ENCODE data around the gene PRDM16. TPM values are rescaled to one million over a fixed set of nuclear protein-coding genes. Genes with fewer than 3 reads are reported as not detected.

Gene PRDM16
- polyA plus RNA-seq, 1 experiment = 0.06 TPM

DNA sequence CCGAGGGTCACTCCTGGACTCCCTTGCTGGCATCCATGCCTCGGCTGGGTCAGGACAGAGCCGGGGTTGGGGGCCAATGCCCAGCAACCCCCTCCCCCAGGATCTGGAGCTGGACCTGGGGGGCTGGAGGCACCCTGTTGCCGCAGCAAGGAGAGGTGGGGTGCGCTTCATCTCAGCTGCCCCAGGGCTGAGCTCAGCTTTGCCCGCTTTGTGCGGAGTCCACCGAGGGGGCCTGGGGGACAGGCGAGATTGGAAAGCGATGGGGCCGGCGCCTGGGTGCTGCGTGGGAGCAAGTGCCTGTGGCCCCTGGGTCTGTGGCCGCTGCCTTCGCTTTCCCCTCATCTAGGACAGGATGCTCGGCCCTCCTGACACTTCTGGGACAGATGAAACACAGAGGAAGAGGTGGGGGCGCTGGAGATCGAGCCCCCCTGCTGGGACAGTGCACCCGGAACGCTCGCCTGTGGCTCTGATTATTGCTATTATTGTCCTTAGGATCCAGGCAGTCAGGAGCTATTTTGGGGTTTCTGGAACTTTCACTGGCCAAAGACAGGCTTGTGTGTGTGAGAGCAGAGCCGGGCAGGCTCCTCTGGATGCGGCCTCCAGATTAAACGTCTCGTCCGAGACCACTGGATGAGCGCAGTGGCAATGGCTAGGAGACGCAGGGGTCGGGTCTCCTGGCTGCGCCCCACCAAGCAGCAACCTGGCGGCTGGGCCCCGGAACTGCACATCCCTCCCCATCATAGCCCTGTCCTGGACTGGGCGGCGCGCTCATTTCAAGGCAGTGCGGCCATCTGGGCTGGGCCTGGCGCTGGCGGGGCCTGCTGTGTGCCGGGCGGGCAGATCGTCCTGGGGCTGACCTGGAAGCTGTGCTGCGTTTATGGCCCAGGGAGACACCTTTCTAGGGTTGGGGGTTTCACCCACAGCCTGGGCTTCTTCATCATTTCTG, 13.8 kb downstream of the PRDM16 start:
- ChIA-PET POLR2A (no interaction called here), CTCF (no interaction called here)
- no peak for DNase-seq (ENCODE audit: low read depth, low spot score)
- Histone ChIP-seq H3K27ac (ENCODE audit: low read depth, low read length) (no peak overlapping the region), H3K27me3 (ENCODE audit: control insufficient read depth, insufficient read depth, low read length) (peaks cover 3% of the 10 kb centered on the region), H3K9me3 (ENCODE audit: control insufficient read depth, insufficient read depth, low read length) (no peaks in the 10 kb centered on the region; the same call in 1 of the 2 replicates), H3K4me3 (ENCODE audit: low read depth, low read length) (no peak overlapping the region)
- no peak for TF ChIP-seq CTCF (IDR thresholded peaks at IDR 0.05; ENCODE audit: low read depth, low read length)

DNA sequence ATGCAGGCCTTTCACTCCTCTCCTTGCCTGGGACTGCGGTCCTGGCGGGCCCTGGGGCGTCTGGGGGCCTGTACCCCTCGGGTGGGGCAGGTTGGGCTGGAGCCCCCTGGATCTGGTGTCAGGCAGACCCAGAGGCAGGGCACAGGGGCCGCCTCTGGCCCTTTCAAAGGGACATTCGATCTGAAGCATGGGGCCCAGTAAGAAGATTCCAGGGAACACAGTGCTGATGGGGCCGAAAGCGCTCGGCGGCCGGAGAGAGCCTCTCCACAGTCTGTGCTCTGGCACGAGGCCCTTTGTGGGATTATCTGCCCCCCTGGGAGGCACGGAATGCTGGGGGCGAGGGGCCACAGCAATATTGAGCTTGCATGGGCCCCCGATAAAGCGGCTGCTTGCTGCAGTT, 15.2 kb downstream of the PRDM16 start:
- Histone ChIP-seq H3K4me3 (ENCODE audit: low read depth, low read length) (no peak overlapping the region), H3K27me3 (ENCODE audit: control insufficient read depth, insufficient read depth, low read length) (peaks cover 3% of the 10 kb centered on the region), H3K9me3 (ENCODE audit: control insufficient read depth, insufficient read depth, low read length) (no peaks in the 10 kb centered on the region; the same call in 1 of the 2 replicates), H3K27ac (ENCODE audit: low read depth, low read length) (no peak overlapping the region)
- ChIA-PET POLR2A (no interaction called here), CTCF (no interaction called here)
- TF ChIP-seq CTCF (IDR thresholded peaks at IDR 0.05; ENCODE audit: low read depth, low read length) = no peak
- DNase-seq (ENCODE audit: low read depth, low spot score) = no peak

GRCh38 chr1:3084726-3085125, 15.7 kb downstream of the PRDM16 start:
- H3K4me3 ChIP-seq (ENCODE audit: low read depth, low read length) = no peak overlapping the region
- H3K9me3 ChIP-seq (ENCODE audit: control insufficient read depth, insufficient read depth, low read length) = no peaks in the 10 kb centered on the region; the same call in 1 of the 2 replicates
- peaks cover 3% of the 10 kb centered on the region for H3K27me3 ChIP-seq (ENCODE audit: control insufficient read depth, insufficient read depth, low read length)
- POLR2A ChIA-PET = no interaction called here
- TF ChIP-seq CTCF (IDR thresholded peaks at IDR 0.05; ENCODE audit: low read depth, low read length) = no peak
- no peak for DNase-seq (ENCODE audit: low read depth, low spot score)
- no peak overlapping the region for H3K27ac ChIP-seq (ENCODE audit: low read depth, low read length)
- CTCF ChIA-PET = no interaction called here

DNA sequence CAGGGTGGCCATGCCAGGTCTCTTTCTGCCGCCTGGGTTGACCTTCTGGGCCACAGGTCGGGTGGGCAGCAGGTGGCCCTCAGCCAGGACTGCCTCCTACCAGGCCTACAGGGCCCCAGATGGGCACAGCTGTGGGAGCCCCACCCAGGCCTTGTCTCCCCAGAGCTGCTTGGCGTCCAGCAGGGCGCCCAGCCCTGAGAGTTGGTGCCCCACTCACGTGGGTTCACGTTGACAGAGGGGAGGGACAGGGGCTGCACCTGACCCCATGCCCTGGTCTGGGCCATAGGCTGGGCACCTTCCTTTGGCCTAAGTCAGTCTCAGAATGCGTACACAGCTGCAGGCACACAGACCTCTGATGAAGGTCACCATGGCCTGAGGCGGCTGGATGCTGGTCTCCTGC, 16.7 kb downstream of the PRDM16 start:
- no peak for DNase-seq (ENCODE audit: low read depth, low spot score)
- H3K27ac ChIP-seq (ENCODE audit: low read depth, low read length) = no peak overlapping the region
- CTCF ChIA-PET = no interaction called here
- POLR2A ChIA-PET = no interaction called here
- no peaks in the 10 kb centered on the region for H3K27me3 ChIP-seq (ENCODE audit: control insufficient read depth, insufficient read depth, low read length)
- no peak overlapping the region for H3K4me3 ChIP-seq (ENCODE audit: low read depth, low read length)
- H3K9me3 ChIP-seq (ENCODE audit: control insufficient read depth, insufficient read depth, low read length) = no peaks in the 10 kb centered on the region; the same call in 1 of the 2 replicates
- TF ChIP-seq CTCF (IDR thresholded peaks at IDR 0.05; ENCODE audit: low read depth, low read length) = no peak

- CTCF ChIA-PET = no interaction called here
- POLR2A ChIA-PET = no interaction called here
Measured at GRCh38 chr1:3086272-3086974, 17.4 kb downstream of the PRDM16 start.

More at GRCh38 chr1:3086272-3086974, 17.4 kb downstream of the PRDM16 start:
- TF ChIP-seq CTCF (IDR thresholded peaks at IDR 0.05; ENCODE audit: low read depth, low read length) = no peak
- DNase-seq (ENCODE audit: low read depth, low spot score) = no peak
- Histone ChIP-seq H3K4me3 (ENCODE audit: low read depth, low read length) (no peak overlapping the region), H3K27me3 (ENCODE audit: control insufficient read depth, insufficient read depth, low read length) (no peaks in the 10 kb centered on the region), H3K9me3 (ENCODE audit: control insufficient read depth, insufficient read depth, low read length) (no peaks in the 10 kb centered on the region; the same call in 1 of the 2 replicates), H3K27ac (ENCODE audit: low read depth, low read length) (no peak overlapping the region)

Measured in AG04450 (cell line).